Measurements from ENCODE around the gene EPHA2. TPM values are rescaled to one million over a fixed set of nuclear protein-coding genes. Genes with fewer than 3 reads are reported as not detected.

EPHA2 gene
- total and polyA plus RNA-seq, 4 donors, result 17.5 to 35.6 (median 20.5) TPM

GRCh38 chr1:16076031-16076864 is 79.6 kb downstream of the EPHA2 start:
- no peaks in the 10 kb centered on the region for H3K9me3 ChIP-seq (ENCODE audit: control insufficient read depth in 4 of 4, insufficient read depth in 3 of 4, low read length in 3 of 4)
- TF ChIP-seq CTCF (IDR thresholded peaks at IDR 0.05; ENCODE audit: control extremely low read depth, extremely low read depth), result no peak
- H3K9ac ChIP-seq (ENCODE audit: insufficient read depth in 1 of 2, low read length in 2 of 2), result no peak overlapping the region
- peaks cover 4 to 12% (median 6%) of the 10 kb centered on the region in 3 donors for H3K27me3 ChIP-seq (ENCODE audit: control insufficient read depth in 3 of 3, insufficient read depth in 3 of 3, low read length in 2 of 3)
- WGBS, 2 donors, result 86 to 93% methylated on average over 14 of the region's 14 CpGs
- no peak for ATAC-seq (ENCODE audit: insufficient read depth, low FRiP score)
- no peaks in the 10 kb centered on the region for H3K36me3 ChIP-seq (ENCODE audit: control insufficient read depth in 4 of 4, insufficient read depth in 4 of 4, low read length in 4 of 4)
- no peak overlapping the region for H3K27ac ChIP-seq (ENCODE audit: low read depth in 1 of 2, low read length in 1 of 2)
- H3K4me3 ChIP-seq, result no peak overlapping the region
- DNase-seq, result no peak
- peaks cover 0 to 10% (median 2%) of the 10 kb centered on the region in 5 donors for H3K4me1 ChIP-seq (ENCODE audit: control insufficient read depth in 5 of 5, insufficient read depth in 5 of 5, low read length in 5 of 5)

DNA sequence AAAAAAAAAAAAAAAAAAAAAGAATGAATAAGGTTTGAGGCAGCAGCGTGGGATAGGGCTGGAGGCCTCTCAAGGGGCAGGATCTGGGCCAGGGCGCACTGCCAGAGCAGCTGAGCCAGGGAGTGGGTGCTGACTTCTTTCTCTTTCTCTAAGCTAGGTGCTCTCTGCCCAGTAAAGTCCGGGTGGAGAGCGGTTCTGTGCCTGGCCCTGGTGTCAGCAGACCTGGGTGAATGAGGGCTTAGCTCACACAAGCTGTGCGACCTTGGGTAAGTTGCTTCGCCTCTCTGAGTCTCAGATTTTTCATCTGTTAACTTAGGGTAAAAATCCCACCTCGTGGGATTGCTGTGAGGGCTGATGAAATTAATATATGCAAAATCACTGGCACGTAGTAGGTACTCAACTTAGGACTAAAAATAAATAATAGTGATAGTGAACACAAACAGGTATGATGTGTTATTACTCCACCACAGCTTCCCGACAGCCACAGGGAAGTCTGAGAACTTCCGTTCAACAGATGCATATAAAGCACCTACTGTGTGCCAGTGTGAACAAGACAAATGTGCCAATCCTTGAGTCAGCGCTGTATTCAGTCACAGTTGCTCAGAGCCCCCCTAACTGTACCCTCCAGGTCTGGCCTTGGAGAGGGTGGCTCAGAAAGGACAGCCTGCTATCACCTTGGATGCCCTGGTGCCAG is 80.4 kb downstream of the EPHA2 start:
- H3K4me3 ChIP-seq, result no peak overlapping the region
- ATAC-seq (ENCODE audit: insufficient read depth, low FRiP score) (no peak), DNase-seq (peak; percentile 48 to 69 (median 62))
- H3K4me1 ChIP-seq (ENCODE audit: control insufficient read depth in 5 of 5, insufficient read depth in 5 of 5, low read length in 5 of 5), result peaks cover 0 to 10% (median 2%) of the 10 kb centered on the region in 5 donors
- no peak overlapping the region for H3K9ac ChIP-seq (ENCODE audit: insufficient read depth in 1 of 2, low read length in 2 of 2)
- peaks cover 4 to 12% (median 6%) of the 10 kb centered on the region in 3 donors for H3K27me3 ChIP-seq (ENCODE audit: control insufficient read depth in 3 of 3, insufficient read depth in 3 of 3, low read length in 2 of 3)
- H3K9me3 ChIP-seq (ENCODE audit: control insufficient read depth in 4 of 4, insufficient read depth in 3 of 4, low read length in 3 of 4), result no peaks in the 10 kb centered on the region
- WGBS, 2 donors, result 68 to 79% methylated on average over 11 of the region's 11 CpGs
- TF ChIP-seq CTCF (IDR thresholded peaks at IDR 0.05; ENCODE audit: control extremely low read depth, extremely low read depth), result no peak
- H3K27ac ChIP-seq (ENCODE audit: low read depth in 1 of 2, low read length in 1 of 2), result no peak overlapping the region
- H3K36me3 ChIP-seq (ENCODE audit: control insufficient read depth in 4 of 4, insufficient read depth in 4 of 4, low read length in 4 of 4), result no peaks in the 10 kb centered on the region

Other genes starting within 250 kb of the EPHA2 start
- 10 to 100 TPM; 28.0 to 44.3 TPM for gene ZBTB17, start 180.0 kb downstream of the EPHA2 start, total RNA-seq
- 10 to 100 TPM; 44.2 to 47.1 TPM for gene ZBTB17, start 180.0 kb downstream of the EPHA2 start, polyA plus RNA-seq
- not detected for gene SRARP, start 151.8 kb downstream of the EPHA2 start, total RNA-seq
- gene SRARP, start 151.8 kb downstream of the EPHA2 start, polyA plus RNA-seq, result under 1 TPM in 1 of 2 donors, not detected in 1; 0.16 TPM
- gene HSPB7, start 138.0 kb downstream of the EPHA2 start, total RNA-seq, result 10 to 100 TPM in 1 of 2 donors, 1 to 10 TPM in 1; 2.4 to 34.2 TPM
- 10 to 100 TPM; 11.2 to 11.5 TPM for gene HSPB7, start 138.0 kb downstream of the EPHA2 start, polyA plus RNA-seq
- 1 to 10 TPM in 1 of 2 donors, not detected in 1; 1.3 TPM for gene CLCNKA, start 134.0 kb downstream of the EPHA2 start, total RNA-seq
- gene CLCNKA, start 134.0 kb downstream of the EPHA2 start, polyA plus RNA-seq, result under 1 TPM; 0.10 to 0.17 TPM
- 1 to 10 TPM in 1 of 2 donors, under 1 TPM in 1; 0.37 to 1.9 TPM for gene CLCNKB, start 112.3 kb downstream of the EPHA2 start, total RNA-seq
- under 1 TPM; 0.06 to 0.22 TPM for gene CLCNKB, start 112.3 kb downstream of the EPHA2 start, polyA plus RNA-seq
- gene FAM131C, start 82.4 kb downstream of the EPHA2 start, total RNA-seq, result not detected
- gene FAM131C, start 82.4 kb downstream of the EPHA2 start, polyA plus RNA-seq, result not detected
- gene ARHGEF19, start 56.6 kb upstream of the EPHA2 start, total RNA-seq, result 10 to 100 TPM; 17.1 to 17.3 TPM
- gene ARHGEF19, start 56.6 kb upstream of the EPHA2 start, polyA plus RNA-seq, result 10 to 100 TPM in 1 of 2 donors, 1 to 10 TPM in 1; 9.5 to 12.5 TPM
- gene CPLANE2, start 81.1 kb upstream of the EPHA2 start, total RNA-seq, result 10 to 100 TPM in 1 of 2 donors, 1 to 10 TPM in 1; 4.5 to 13.7 TPM
- gene CPLANE2, start 81.1 kb upstream of the EPHA2 start, polyA plus RNA-seq, result 1 to 10 TPM; 5.3 to 5.9 TPM
- 10 to 100 TPM; 18.2 to 28.6 TPM for gene FBXO42, start 196.4 kb upstream of the EPHA2 start, total RNA-seq
- gene FBXO42, start 196.4 kb upstream of the EPHA2 start, polyA plus RNA-seq, result 10 to 100 TPM in 1 of 2 donors, 1 to 10 TPM in 1; 7.3 to 11.5 TPM
- 100 to 1,000 TPM in 1 of 2 donors, 10 to 100 TPM in 1; 29.3 to 112 TPM for gene SZRD1, start 211.2 kb upstream of the EPHA2 start, total RNA-seq
- gene SZRD1, start 211.2 kb upstream of the EPHA2 start, polyA plus RNA-seq, result 100 to 1,000 TPM in 1 of 2 donors, 10 to 100 TPM in 1; 66.2 to 114 TPM

Data from lung (tissue), 12 donors.